Fibroblast of villous mesenchyme (primary cell): Measurements from ENCODE around the gene RCAN2. TPM values are rescaled to one million over a fixed set of nuclear protein-coding genes. Genes with fewer than 3 reads are reported as not detected.

Experiments
- DNase-seq: peaks from one replicate; pipeline ENCODE4 v3.0.0-alpha.2; 2010; ENCODE audit warnings: low read depth
- H3K4me3 ChIP-seq: 2 replicates; pipeline ENCODE4 v1.5.1; 2011; ENCODE audit warnings: low read depth, mild to moderate bottlenecking, low read length
- CTCF ChIP-seq: IDR thresholded peaks from 2 replicates; pipeline ENCODE4 v1.5.1; 2012; ENCODE audit warnings: low read depth, mild to moderate bottlenecking, low read length; ENCODE audit not compliant: insufficient read depth
- total RNA-seq: library from RNA; depleted of rRNA; stranded (reverse); fragments of >200 nt; gene quantifications from 2 replicates; pipeline ENCODE4 v1.2.3, GENCODE V29; 2012

RCAN2 gene
- total RNA-seq, 1 donor, result 1.7 TPM

- no peak overlapping the region for H3K4me3 ChIP-seq
- no peak for TF ChIP-seq CTCF
- DNase-seq, result peak; percentile 13
These were observed 25.7 kb downstream of the RCAN2 start for GRCh38 chr6:46465294-46466165.

- TF ChIP-seq CTCF, result no peak
- DNase-seq, result no peak
- no peak overlapping the region for H3K4me3 ChIP-seq
These were observed 35.0 kb downstream of the RCAN2 start for GRCh38 chr6:46456297-46456696.

GRCh38 chr6:46454691-46455090, 36.6 kb downstream of the RCAN2 start:
- no peak overlapping the region for H3K4me3 ChIP-seq
- DNase-seq, result no peak
- TF ChIP-seq CTCF, result no peak

- no peak for TF ChIP-seq CTCF
- no peak for DNase-seq
- no peak overlapping the region for H3K4me3 ChIP-seq
These were observed 37.4 kb downstream of the RCAN2 start for GRCh38 chr6:46453741-46454316.

GRCh38 chr6:46453216-46453615, 38.0 kb downstream of the RCAN2 start:
- no peak overlapping the region for H3K4me3 ChIP-seq
- no peak for TF ChIP-seq CTCF
- DNase-seq, result peak; percentile 61

DNA sequence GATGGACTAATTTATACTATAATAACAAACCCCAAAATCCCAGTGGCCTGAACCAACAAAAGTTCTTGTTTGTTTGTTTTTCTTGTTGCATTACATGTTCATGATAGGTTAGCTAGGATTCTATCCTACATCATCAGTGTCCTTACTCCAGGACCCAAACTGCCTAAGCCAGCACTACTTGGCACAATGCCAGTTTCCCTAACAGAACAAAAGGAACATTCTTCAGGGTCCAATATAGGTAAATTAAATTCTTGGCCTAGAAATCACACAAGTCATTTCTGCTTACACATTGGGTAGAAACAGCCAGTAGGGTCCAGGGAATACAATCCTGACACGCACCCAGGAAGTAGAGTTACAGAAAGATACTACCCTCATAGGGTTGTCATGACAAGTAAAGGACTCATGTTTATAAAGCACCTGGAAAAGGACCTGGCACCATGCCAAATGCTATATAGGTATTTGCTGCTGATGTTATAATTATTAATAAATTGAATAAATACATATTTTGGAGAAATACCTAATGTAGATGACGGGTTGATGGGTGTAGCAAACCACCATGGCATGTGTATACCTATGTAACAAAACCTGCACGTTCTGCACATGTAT, 38.8 kb downstream of the RCAN2 start:
- H3K4me3 ChIP-seq, result no peak overlapping the region
- DNase-seq, result no peak
- no peak for TF ChIP-seq CTCF
